Spleen (tissue), 7 donors: Measurements from ENCODE around the gene TNFRSF21.

Experiments
- CTCF ChIP-seq, 11 experiments: fragments of 200-600 bp in 7 of 11; fragments of 450-650 bp in 4 of 11; sonication (generic) in 4 of 11; IDR thresholded peaks in 8 of 11; conservative IDR thresholded peaks in 3 of 11; 1 replicate in 7 of 11; 2 replicates in 4 of 11; pipeline versions ENCODE4 v1.4.0 to v1.8.0; 2016 to 2021; ENCODE audit warnings: antibody characterized with exemption in 11 of 11, inconsistent platforms in 4 of 11, mild to moderate bottlenecking in 1 of 11
- POLR2AphosphoS5 ChIP-seq, 3 donors: sonication (generic); formaldehyde crosslinking; IDR thresholded peaks; one replicate each; pipeline ENCODE4 v1.5.1; 2017; ENCODE audit warnings: antibody characterized with exemption in 3 of 3
- donor health status: DM: no; HTN: no; CAD: no; lungs with moderate emphysema.
- donor health status: DM: no; HTN: no; CAD: no.
- donor health status: DM: no; HTN: no; CAD: no.

GRCh38 chr6:47195011-47195650, 114.6 kb downstream of the TNFRSF21 start:
- no peak for TF ChIP-seq CTCF (IDR thresholded peaks at IDR 0.05 in 8 of 11, conservative IDR thresholded peaks at IDR 0.05 in 3 of 11)
- no peak for TF ChIP-seq POLR2AphosphoS5 (IDR thresholded peaks at IDR 0.05)
